Ureter (tissue), 1 donor: ENCODE results near the gene DDX39A. TPM values are rescaled to one million over a fixed set of nuclear protein-coding genes. Genes with fewer than 3 reads are reported as not detected.
"Not testable (repeated sequence)": the region's sequence is repeated elsewhere in the genome, so short reads cannot be mapped to it uniquely, and the experiment has no call there.

Experiments used
- DNase-seq: peaks from one replicate; pipeline ENCODE4 v3.0.0-alpha.2; 2020; ENCODE audit warnings: low spot score
- total RNA-seq: library from RNA; stranded (reverse); gene quantifications from one replicate; pipeline ENCODE4 v1.2.4, GENCODE V29; 2023
- donor health status: DM: yes; HTN: yes; CAD: no.

DDX39A gene
- total RNA-seq, 1 donor from 2014 or later = 55.2 TPM

GRCh38 chr19:14385492-14385891, 33.6 kb downstream of the DDX39A start:
- DNase-seq = no peak

DNA sequence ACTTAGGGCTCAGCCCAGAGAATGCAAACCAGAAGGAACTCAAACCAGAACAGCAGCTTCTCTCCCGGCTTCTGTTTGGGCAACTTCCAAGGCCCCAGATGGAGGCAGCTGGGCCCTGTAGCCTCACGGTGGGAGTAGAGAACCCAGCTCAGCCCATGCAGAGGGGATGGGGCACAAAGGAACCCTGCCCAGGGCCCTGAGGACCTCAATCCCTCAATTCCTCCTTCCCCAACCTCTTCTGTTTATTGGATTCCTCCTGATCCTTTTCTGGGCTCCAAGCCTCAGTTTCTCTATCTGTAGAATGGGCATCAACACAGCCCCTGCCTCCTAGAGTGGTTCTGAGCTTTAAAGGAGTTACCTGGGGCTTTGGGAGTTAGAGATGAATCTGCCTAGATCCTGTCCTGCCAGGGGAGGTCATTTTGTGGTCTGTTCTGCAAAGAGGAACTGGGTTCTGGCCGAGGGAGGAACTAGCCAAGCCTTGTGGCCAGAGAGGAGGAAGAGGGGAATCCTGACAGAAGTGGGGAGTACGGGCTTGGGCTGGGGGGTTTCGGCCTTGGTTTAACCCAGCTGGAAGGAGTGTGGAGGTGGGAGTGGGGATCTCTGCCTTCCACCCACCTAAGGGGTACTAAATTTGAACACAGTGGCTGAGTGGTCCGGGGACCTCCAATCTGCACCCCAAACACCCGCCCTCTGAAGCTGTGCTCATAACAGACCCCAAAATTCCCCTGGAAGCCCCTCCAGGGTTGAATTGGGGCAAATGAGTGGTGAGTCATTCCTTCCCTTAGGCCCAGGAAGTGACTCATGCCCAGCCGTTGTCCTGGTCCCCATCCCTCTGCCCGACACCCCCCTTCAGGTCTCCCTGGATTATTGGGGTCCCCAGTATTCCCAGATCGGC, 35.2 kb downstream of the DDX39A start:
- no peak for DNase-seq

GRCh38 chr19:14381689-14382474, 37.3 kb downstream of the DDX39A start:
- peak; percentile 52 for DNase-seq

- DNase-seq = no peak
These were observed 39.7 kb downstream of the DDX39A start for GRCh38 chr19:14379294-14380065.

- no peak for DNase-seq
These were observed 40.3 kb downstream of the DDX39A start for GRCh38 chr19:14378890-14379289.

DNA sequence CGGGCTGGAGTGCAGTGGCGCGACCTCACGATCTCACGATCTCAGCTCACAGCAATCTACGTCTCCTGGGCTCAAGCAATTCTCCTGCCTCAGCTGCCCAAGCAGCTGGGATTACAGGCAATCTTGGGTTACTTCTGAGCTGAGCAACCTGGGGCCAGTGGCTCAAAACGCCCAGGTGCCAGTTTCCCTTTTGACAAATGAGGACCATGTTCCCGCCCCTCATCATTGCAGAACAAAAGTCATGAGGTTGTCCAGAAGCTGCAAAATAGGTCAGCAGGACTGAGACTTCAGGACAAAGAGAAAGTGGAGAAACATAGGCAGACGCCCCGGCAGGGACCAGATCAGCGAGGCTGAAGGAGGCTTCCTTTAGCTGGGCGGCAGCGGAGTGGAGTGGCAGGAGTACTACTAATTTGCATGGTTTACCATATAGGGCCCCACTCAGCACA, 41.2 kb downstream of the DDX39A start:
- DNase-seq = no peak

DNA sequence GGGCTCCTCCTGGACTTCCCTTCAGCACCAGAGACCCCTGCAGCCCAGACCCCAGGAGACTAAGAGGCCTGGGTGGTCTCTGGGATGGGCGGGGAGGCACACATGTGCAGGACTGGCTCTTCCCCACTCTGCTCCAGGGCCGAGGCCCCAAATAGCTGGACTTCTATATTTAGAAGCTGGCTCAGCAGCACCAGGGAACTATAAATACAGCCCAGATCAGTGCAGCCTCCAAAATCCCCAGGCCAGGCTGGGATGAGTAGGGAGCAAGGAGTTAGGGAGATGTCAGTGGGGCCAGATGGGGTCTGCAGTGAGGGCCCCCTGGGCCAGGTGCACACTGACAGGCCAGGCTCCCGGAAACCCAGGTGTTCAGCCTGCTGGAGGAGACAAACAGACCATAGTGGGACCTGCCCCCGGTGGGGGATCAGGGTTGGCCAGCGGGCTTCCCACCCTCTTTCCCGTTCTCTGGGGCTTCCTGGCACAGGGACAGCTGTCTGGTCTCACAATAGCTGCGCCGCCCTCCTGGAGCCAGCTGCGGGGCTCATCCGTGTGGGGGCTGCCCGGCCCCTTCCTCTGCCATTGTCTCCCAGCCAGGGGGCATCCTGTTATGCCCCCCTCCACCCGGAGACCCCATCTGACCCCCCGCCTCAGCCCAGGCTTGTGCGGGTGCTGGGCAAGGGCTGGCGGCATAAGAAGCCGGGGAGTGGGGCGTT, 43.4 kb downstream of the DDX39A start:
- DNase-seq = no peak

- DNase-seq = peak; percentile 61
These were observed 44.0 kb downstream of the DDX39A start for GRCh38 chr19:14375055-14375581.

DNA sequence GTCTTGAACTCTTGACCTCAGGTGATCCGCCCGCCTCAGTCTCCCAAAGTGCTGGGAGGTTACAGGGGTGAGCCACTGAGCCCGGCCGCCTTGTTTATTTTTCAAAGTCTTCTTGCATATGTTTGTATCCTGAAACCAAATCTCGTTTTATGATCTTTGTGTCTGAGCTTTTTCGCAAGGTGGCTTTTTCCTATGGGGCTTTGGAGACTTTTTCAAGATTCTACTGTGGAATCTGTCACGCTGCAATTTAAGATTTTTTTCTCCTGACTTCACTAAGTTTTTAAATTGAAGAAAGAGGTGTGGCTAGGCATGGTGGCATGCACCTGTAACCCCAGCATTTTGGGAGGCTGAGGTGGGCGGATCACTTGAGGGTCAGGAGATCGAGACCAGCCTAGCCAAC, 44.8 kb downstream of the DDX39A start:
- not testable (repeated sequence) for DNase-seq

DNA sequence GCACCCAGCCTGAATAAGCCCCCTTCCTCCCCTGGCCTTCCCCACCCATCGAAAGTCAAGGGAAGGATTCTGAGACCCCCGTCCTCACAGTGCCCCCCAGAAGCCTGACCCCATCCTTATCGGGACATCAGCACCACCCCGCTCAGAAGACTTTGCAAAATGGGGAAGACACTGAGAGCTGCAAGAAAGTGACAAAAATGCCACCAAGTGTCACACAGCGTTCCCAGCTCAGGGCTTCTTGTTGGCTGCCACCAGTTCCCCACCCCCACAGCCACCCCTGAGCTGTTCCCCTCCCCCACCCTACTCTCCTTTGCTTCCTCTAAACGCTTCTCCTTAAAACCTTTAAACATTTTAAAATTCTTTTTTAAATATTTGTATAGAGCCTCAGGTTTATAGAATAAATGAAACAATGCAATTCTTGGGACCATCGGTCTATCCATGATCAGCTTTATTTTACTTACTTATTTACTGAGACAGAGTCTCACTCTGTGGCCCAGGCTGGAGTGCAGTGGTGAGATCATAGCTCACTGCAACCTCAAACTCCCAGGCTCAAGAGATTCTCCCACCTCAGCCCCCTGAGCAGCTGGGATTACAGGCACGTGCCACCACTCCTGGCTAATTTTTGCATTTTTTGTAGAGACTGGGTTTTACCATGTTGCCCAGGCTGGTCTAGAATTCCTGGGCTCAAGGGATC, 46.6 kb downstream of the DDX39A start:
- DNase-seq = not testable (repeated sequence)

- no peak for DNase-seq
These were observed 47.8 kb downstream of the DDX39A start for GRCh38 chr19:14371301-14371821.

- DNase-seq = no peak
These were observed 48.2 kb downstream of the DDX39A start for GRCh38 chr19:14370940-14371280.

- no peak for DNase-seq
These were observed 48.8 kb downstream of the DDX39A start for GRCh38 chr19:14370169-14370939.

DNA sequence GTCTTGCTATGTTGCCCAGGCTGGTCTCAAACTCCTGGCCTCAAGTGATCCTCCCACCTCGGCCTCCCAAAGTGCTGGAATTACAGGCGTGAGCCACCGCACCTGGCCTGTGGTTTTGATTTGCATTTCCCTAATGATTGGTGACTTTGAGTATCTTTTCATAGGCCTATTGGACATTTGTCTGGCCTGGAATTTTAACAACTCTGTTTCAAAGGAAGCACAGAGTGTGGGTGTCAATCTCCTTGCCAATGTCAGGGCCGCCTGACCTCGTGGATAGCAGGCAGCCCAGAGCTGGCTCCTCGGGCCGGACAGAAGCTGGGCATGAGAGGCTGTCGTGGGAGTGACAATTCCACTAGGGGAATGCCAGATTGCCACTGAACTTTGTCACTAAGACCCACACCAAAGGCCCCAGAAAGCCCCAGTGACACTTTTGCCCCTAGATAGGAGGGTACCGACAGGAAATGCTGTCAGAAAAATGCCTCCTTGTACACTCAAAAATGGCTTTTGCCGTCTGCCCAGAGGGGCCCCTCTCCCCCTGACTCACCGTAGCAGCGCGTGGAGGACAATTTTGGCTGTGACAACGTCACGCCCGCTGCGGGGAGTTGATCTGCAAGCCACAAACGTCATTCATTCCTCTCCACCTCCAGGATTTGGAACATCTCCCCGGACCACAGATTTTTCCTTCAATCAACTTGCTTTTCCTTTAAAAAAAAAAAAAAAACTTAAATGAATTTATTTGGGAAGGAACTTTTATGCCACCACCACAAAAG, 49.6 kb downstream of the DDX39A start:
- no peak for DNase-seq

DNA sequence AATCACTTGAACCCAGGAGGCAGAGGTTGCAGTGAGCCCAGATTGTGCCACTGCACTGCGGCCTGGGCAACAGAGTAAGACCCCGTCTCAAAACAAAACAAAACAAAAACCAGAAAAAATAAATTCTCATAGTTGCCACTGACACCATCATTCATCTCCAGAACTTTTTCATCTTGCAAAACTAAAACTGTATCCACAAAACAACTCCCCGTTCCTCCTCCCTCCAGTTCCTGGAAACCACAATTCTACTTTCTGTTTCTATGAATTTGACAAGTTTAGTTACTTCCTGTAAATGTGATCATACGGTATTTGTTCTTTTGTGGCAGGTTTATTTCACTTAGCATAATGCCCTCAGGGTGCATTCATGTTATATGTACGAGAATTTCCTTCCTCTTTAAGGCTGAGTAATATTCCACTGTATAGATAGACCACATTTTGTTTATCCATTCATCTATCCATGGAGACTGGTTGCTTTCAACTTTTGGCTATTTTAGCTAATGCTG, 51.1 kb downstream of the DDX39A start:
- DNase-seq = no peak

GRCh38 chr19:14367016-14367415, 52.1 kb downstream of the DDX39A start:
- DNase-seq = no peak

- DNase-seq = peak; percentile 86
These were observed 52.6 kb downstream of the DDX39A start for GRCh38 chr19:14366529-14366928.

GRCh38 chr19:14364098-14364443, 55.1 kb downstream of the DDX39A start:
- not testable (repeated sequence) for DNase-seq
